Endometrium (tissue), 2 donors: ENCODE results near the gene ATP7A.
"Not testable (repeated sequence)": the region's sequence is repeated elsewhere in the genome, so short reads cannot be mapped to it uniquely, and the experiment has no call there.

Experiments
- FAIRE-seq: peaks from 2 replicates; lab custom pipeline; 2012; peaks lifted over from hg19 to GRCh38; lab: Jason Lieb, UNC
- donor health status: control.
- donor health status: control.

ATP7A gene

GRCh38 chrX:77910108-77910840, at the start of gene ATP7A:
TSS of gene ATP7A (plus strand) at chrX:77910693. CDS start at chrX:77971642, 60,949 bp downstream.
- FAIRE-seq: no peak

- no peak for FAIRE-seq
Measured at GRCh38 chrX:77875372-77875771, 35.1 kb upstream of the ATP7A start.

- FAIRE-seq: not testable (repeated sequence)
Measured at GRCh38 chrX:77881418-77881817, 29.1 kb upstream of the ATP7A start.

GRCh38 chrX:77892887-77893286, 17.6 kb upstream of the ATP7A start:
- FAIRE-seq: no peak

GRCh38 chrX:77893713-77894112, 16.8 kb upstream of the ATP7A start:
- no peak for FAIRE-seq

GRCh38 chrX:77894921-77895886, 15.3 kb upstream of the ATP7A start, which contains the start of gene MAGT1:
TSS of gene MAGT1 (minus strand) at chrX:77895435. CDS start at chrX:77895410, 25 bp downstream.
- peak; percentile 98 for FAIRE-seq

GRCh38 chrX:77899081-77899828, 11.2 kb upstream of the ATP7A start, which contains the start of gene COX7B:
TSS of gene COX7B (plus strand) at chrX:77899468. CDS start at chrX:77899554, 86 bp downstream.
- peak; percentile 96 for FAIRE-seq

GRCh38 chrX:77900688-77901087, 9.8 kb upstream of the ATP7A start:
- FAIRE-seq: no peak

GRCh38 chrX:77901506-77901905, 9.0 kb upstream of the ATP7A start:
- FAIRE-seq: no peak

- FAIRE-seq: no peak
Measured at GRCh38 chrX:77917294-77917933, 6.9 kb downstream of the ATP7A start.

- FAIRE-seq: no peak
Measured at GRCh38 chrX:77918568-77918967, 8.1 kb downstream of the ATP7A start.

GRCh38 chrX:77919370-77919769, 8.9 kb downstream of the ATP7A start:
- not testable (repeated sequence) for FAIRE-seq

- no peak for FAIRE-seq
Measured at GRCh38 chrX:77922787-77923186, 12.3 kb downstream of the ATP7A start.

- FAIRE-seq: no peak
Measured at GRCh38 chrX:77924320-77924859, 13.9 kb downstream of the ATP7A start.

- no peak for FAIRE-seq
Measured at GRCh38 chrX:77925764-77926163, 15.3 kb downstream of the ATP7A start.

GRCh38 chrX:77930581-77930980, 20.1 kb downstream of the ATP7A start:
- no peak for FAIRE-seq

- FAIRE-seq: no peak
Measured at GRCh38 chrX:77935886-77936285, 25.4 kb downstream of the ATP7A start.

GRCh38 chrX:77936299-77936698, 25.8 kb downstream of the ATP7A start:
- no peak for FAIRE-seq

- FAIRE-seq: no peak
Measured at GRCh38 chrX:77937291-77937690, 26.8 kb downstream of the ATP7A start.

- no peak for FAIRE-seq
Measured at GRCh38 chrX:77938083-77938680, 27.7 kb downstream of the ATP7A start.

GRCh38 chrX:77945031-77945430, 34.5 kb downstream of the ATP7A start:
- not testable (repeated sequence) for FAIRE-seq
